GDM1 (cell line): ENCODE data around the gene ENTREP3.
"Not testable (repeated sequence)": the region's sequence is repeated elsewhere in the genome, so short reads cannot be mapped to it uniquely, and the experiment has no call there.

ENCODE experiments used
- DNase-seq: peaks from one replicate; lab custom pipeline; 2025; lab: John Stamatoyannopoulos, UW

ENTREP3 gene

GRCh38 chr1:155225404-155225759, 29.9 kb downstream of the ENTREP3 start:
- DNase-seq: not testable (repeated sequence)

- no peak for DNase-seq
Measured at GRCh38 chr1:155223047-155223446, 32.2 kb downstream of the ENTREP3 start.

GRCh38 chr1:155220211-155220965, 34.9 kb downstream of the ENTREP3 start:
- not testable (repeated sequence) for DNase-seq

- DNase-seq: no peak
Measured at GRCh38 chr1:155219592-155220031, 35.7 kb downstream of the ENTREP3 start.

GRCh38 chr1:155218854-155219591, 36.3 kb downstream of the ENTREP3 start:
- DNase-seq: peak; percentile 7

GRCh38 chr1:155214702-155215101, 40.6 kb downstream of the ENTREP3 start:
- DNase-seq: not testable (repeated sequence)

GRCh38 chr1:155212051-155212440, 43.2 kb downstream of the ENTREP3 start:
- DNase-seq: not testable (repeated sequence)

- DNase-seq: not testable (repeated sequence)
Measured at GRCh38 chr1:155211381-155212050, 43.8 kb downstream of the ENTREP3 start.

- DNase-seq: no peak
Measured at GRCh38 chr1:155210314-155211104, 44.8 kb downstream of the ENTREP3 start.

GRCh38 chr1:155209312-155209721, 46.0 kb downstream of the ENTREP3 start:
- no peak for DNase-seq

- peak; percentile 51 for DNase-seq
Measured at GRCh38 chr1:155208541-155209311, 46.6 kb downstream of the ENTREP3 start, which contains the start of gene MTX1. Gene MTX1, plus strand, starts transcription at chr1:155208695. Its CDS starts 110 bp downstream, at chr1:155208805.

GRCh38 chr1:155207806-155208540, 47.3 kb downstream of the ENTREP3 start, which contains the start of gene THBS3:
Gene THBS3, minus strand, starts transcription at chr1:155207897. Its CDS starts 21 bp downstream, at chr1:155207876.
- no peak for DNase-seq

GRCh38 chr1:155206891-155207805, 48.1 kb downstream of the ENTREP3 start:
- DNase-seq: peak; percentile 73

- DNase-seq: no peak
Measured at GRCh38 chr1:155205969-155206593, 49.2 kb downstream of the ENTREP3 start.

GRCh38 chr1:155205035-155205434, 50.2 kb downstream of the ENTREP3 start:
- DNase-seq: no peak

- DNase-seq: no peak
Measured at GRCh38 chr1:155202731-155203515, 52.4 kb downstream of the ENTREP3 start.

- DNase-seq: no peak
Measured at GRCh38 chr1:155202198-155202597, 53.1 kb downstream of the ENTREP3 start.

- DNase-seq: no peak
Measured at GRCh38 chr1:155200920-155201319, 54.4 kb downstream of the ENTREP3 start.
